Activated CD4-positive, alpha-beta T cell treated with anti-CD3 and anti-CD28 coated beads, Interleukin-2, amount 50 U/mL, for 24 hours (primary cell): ENCODE data around the gene HLCS.

Source experiments
- DNase-seq, 2 donors: peaks; one replicate each; pipeline ENCODE4 v3.0.0-alpha.2; 2020; ENCODE audit warnings: low read depth in 1 of 2, low spot score in 1 of 2

The HLCS gene

DNA sequence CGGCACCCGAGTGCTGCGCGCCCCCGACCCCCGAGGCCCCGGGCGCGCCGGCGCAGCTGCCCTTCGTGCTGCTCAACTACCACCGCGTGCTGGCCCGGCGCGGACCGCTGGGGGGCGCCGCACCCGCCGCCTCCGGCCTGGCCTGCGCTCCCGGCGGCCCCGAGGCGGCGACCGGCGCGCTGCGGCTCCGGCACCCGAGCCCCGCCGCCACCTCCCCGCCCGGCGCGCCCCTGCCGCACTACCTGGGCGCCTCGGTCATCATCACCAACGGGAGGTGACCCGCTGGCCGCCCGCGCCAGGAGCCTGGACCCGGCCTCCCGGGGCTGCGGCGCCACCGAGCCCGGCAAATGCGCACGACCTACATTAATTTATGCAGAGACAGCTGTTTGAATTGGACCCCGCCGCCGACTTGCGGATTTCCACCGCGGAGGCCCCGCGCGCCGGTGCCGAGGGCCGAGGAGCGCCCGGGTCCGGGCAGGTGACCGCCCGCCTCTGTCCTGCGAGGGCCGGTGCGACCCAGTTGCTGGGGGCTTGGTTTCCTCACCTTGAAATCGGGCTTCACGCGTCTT lies 218.6 kb downstream of the HLCS start:
- peak in 1 of 2 donors; percentile 5 for DNase-seq

DNA sequence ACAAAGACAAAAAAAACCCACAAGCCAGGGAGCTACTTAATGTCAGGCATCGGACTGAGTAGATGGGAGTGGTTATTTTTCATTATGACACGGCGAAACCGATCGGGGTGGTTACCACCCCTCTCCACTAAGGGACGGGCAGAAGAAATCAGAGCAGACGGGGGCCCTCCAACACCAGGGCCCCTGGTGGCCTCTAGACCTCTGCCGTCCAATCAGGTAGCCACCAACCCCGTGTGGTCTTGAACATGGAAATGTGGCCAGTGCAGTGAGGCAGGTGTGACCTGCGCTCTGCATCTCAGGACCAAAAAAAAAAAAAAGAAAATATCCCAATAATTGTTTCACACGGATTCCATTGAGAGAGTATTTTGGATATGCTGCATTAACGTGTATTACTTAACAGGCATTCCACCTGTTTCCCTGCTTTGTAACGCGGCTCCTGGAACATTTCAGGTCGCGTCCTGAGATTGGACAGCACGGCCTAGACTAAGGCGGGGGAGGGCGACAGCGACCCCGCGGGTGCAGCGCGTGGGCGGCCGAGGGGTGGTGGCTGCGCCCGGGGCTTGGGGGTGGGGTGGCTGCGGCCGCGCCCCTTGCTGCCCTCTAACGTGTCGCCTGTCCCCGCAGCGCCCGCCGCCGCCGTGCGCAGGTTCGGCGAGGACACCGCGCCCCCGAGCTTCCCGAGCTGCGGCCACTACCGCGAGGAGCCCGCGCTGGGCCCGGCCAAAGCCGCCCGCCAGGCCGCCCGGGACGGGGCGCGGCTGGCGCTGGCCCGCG lies 219.2 kb downstream of the HLCS start:
- DNase-seq: no peak

DNA sequence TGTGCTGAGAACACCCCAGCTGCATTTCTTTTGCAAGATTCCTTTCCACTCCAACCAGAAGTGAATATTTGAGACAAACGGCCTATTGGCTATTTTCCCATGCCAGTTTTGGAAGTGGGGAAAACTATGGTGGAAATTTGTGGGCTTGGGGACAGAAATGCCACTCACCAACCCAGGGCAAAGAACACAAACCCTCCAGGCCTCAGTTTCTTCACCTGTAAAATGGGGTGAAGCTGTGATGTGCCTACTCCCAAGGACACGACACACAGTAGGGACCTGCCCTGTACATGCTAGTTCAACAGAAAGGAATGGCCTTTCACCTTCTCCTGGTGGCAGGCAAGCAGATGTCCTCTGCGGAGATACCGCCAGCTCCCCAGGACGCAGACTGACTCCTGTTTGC lies 221.0 kb downstream of the HLCS start:
- DNase-seq: no peak

DNA sequence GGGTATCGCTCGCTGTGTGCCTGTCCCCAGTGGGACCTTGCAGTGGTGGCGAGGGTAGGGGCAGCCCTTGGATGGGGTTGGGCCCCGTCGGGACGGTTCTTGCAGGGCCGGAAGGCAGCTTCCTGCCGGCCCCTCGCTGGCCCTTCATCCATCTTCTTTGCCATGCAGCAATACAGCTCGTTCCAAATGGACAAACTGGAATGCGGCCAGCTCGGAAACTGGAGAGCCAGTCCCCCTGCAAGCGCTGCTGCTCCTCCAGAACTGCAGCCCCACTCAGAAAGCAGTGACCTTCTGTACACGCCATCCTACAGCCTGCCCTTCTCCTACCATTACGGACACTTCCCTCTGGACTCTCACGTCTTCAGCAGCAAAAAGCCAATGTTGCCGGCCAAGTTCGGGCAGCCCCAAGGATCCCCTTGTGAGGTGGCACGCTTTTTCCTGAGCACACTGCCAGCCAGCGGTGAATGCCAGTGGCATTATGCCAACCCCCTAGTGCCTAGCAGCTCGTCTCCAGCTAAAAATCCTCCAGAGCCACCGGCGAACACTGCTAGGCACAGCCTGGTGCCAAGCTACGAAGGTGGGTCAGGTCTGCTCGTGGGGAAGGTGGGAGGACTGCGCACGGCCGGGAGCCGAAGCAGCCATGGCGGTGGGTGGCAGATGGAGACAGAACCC lies 221.8 kb downstream of the HLCS start:
- DNase-seq: no peak

DNA sequence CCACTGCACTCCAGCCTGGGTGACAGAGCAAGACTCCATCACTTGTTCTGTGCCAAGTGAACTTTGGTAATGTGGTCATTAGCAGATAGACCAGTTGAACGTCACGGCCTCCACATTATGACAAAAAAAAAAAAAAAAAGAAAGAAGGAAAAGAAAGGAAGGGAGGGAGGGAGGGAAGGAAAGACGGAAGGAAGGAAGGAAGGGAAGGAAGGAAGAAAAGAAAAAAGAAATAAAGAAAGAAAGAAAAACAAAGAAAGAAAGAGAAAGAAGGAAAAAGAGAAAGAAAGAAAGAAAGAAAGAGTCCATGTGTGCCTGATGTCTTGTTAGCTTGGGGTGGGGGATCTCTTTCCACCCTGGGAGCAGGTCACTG lies 222.3 kb downstream of the HLCS start:
- DNase-seq: no peak

DNA sequence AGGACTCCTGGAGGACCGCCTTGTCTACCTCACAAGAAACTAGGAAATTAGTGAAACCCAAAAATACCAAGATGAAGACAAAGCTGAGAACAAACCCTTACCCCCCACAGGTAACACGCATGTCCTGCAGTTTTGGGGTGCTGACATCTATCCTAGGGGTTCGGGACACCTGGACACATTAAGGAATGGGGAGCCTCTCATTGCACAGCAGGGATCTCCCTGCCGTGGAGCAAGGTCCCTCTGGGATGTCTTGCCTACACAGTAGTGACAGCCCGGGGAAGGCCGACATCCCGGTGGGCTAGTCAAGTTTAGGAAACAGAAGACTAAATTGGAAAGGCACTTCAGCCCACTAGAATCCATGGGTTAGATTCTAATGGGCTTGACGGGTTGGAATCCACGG lies 223.0 kb downstream of the HLCS start:
- no peak for DNase-seq

DNA sequence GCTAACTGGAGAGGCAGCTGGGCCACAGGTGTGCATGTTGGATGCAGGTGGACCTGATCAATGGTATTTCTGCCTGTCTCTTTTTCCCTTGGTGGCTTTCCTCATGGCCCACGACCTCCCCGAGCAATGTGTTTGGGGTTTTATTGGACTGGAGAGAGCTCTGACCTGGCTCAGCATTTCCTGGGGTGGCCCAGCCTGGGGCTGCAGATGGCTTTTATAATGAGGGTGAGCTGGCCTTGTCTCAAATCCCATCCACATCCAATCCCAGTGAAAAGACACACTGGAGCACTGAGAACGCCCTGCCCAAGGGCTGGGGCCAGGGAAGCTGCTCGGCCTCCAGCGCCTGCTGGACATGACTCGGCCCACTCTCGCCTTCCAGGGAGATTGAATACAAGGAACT lies 223.5 kb downstream of the HLCS start:
- DNase-seq: no peak

DNA sequence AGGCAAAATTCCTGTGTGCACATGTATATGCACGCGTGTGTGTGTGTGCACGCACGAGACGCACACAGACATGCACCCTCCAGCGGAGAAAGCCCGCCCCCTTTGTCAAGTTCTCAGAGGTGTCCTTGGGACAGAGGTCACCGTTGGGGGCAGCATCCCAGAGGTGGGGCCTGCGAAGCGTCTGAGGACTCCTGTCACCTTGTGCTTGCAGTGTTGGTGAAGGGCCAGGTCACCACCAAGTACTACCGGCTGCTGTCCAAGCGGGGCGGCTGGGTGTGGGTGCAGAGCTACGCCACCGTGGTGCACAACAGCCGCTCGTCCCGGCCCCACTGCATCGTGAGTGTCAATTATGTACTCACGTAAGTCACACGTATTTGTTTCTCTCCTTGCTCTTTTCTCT lies 225.0 kb downstream of the HLCS start:
- DNase-seq: no peak

DNA sequence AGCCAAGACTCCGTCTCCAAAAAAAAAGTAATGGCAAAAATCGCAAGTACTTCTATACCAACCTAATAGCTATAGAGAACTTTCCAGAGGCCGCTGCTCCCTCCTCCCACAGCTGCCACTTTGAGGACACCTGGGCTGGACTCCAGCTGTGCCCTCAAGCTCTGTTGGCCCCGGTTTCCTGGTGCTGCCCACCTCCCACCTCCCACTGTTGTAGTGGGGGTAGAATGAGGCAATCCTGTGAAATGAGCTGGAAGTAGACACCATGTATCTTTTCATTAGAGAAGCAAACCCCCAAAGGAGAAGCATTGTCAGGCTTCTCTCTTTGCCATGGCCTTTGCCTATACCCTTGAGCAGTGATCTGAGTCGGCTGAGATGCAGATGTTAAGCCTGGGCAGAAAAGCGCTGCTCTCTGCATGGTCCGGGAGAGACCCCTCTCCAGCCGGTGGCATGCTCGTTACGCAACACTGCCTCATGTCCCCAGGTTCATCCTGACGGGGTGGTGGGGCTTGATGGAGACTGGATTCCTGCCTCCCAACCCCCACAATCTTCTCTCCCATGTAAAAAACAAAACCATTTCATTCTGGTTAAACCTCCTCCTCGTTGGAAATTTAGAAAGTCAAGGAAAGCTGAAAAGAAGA lies 227.9 kb downstream of the HLCS start:
- DNase-seq: no peak

DNA sequence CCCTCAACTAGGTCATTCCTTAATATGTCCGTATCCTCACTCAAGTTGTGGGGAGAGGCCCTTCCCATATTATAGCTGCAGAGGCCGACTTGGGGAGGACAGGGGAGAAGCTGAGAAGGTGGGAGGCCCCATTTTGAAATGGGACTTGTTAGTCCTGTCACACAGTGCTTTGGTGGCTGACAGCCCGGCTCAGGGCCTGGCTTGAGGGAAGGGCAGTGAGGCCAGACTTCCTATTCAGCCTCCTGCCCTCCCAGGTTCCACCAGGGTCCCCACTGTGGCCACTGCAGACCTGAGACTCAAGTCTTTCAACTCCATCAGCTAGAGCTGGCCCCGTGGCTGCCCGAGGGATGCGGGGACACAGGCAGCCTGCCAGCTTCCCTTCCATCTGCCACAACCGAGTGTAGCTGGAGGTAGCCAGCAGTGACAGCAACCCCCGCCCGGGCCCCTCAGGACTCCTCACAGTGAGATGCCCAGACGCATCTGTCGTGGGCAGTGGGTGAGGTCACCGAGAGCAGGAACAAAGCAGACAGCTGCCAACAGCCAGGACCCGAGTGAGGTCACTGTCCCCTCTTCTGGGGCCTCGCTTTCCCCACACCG lies 230.6 kb downstream of the HLCS start:
- DNase-seq: no peak

DNA sequence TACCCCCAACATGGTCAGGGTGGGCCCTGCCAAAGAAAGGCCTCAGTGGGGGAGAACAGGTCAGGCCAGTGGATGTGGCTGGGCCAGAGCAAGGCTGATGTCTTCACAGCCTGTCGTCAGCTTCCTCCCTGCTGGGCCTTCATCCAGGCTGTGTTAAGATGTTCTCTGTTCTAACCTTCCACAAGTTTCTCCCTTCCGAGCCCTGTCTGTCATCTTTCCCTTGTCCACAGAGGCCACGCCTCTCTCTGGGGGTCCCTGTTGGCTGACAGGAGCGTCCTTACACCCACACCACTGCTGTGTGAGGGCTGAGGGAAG lies 231.3 kb downstream of the HLCS start:
- DNase-seq: no peak

DNA sequence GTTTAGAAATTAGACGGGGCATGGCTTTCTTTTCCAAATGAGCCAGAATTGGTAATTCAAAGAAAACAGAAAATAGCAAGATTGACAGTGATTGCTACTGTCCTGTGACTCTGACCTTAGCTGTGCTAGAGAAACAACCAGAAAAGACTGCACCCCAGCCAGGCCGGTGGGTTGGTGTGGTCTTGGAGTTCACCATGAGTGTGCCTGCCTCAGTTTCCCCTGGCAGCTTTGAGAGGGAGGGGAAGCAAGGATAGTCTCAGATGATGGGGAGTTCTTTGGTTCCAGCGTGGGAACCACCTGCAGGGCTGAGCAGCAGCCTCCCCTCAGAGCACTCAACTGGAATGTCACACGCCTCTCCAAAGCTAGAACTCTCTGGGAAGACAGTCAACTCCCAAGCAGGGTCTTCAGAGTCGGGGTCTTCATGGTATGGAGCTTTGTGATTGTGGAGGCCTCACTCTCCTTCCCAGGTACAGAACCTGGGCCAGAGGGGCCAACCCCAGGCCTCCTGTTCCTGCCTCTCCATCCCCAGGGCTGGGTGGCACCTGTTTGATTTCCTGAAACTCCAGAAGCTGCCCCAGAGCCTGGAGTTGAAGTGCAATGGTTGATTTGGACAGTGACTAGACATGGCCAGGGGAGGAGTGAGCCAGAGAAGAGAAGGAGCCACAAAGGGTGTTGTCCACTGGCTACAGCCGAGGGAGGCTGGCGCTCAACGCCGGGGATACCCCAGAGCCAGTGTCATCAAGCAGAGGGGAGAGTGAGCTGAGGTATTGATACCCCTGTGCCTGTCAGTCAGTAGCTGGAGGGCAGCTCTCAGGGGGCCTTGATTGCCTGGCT lies 231.9 kb downstream of the HLCS start:
- no peak for DNase-seq

DNA sequence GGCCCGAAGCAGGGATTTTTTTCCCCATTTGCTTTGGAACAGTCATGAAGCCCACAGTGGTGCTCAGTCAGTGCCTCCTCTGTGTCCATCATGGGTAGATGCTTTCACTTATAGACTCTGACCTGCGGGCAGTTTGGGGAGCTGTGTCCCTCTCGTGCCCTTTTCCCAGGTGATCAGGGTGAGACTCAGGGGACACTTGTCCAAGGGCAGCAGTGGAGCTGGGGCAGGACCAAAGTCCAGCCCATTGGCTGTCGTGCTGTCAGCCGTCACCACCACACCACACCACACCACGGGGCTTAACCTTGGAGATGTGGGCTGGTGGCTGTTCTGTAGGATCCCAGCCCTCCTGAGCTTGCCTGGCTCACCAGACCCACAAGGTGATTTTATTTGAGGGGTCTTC lies 232.6 kb downstream of the HLCS start:
- DNase-seq: no peak

DNA sequence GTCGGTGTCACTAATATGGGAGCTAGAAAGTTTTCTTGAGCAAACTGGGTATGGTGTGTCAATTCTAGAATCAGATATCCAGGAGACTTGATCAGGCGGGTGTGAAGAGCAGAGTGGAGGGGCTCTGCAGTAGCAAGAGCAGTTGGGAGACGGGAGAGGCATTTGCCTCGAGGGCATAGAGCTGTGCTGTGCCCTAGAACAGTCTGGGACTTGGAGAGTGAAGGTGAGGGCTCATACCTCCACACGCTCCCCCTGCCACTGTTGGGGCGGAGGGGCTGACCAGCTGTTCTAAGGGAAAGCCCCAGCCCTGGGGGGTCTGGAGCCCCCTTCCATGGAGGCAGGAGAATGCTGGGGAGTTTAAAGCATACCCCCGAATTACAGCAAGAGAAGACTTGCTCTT lies 233.7 kb downstream of the HLCS start:
- no peak for DNase-seq

DNA sequence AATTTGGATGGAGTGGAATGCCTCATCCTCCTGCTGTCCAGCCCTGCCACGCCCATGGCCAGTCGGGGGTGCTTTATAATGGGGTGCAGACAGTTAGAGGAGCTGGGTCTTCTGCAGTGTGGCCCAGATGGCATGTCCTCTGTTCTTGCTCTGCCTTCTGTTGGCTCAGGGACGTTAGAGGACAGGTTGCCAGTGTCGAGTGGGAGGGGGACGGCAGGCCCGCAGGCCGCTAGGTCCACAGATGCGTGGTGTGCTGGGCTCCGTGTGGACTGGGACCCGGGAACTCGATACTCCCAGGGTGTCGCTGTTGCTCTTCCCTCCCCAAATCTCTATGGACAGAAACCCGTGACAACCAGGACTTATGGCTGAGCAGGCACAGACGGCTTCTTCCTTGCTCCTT lies 234.3 kb downstream of the HLCS start:
- DNase-seq: no peak

DNA sequence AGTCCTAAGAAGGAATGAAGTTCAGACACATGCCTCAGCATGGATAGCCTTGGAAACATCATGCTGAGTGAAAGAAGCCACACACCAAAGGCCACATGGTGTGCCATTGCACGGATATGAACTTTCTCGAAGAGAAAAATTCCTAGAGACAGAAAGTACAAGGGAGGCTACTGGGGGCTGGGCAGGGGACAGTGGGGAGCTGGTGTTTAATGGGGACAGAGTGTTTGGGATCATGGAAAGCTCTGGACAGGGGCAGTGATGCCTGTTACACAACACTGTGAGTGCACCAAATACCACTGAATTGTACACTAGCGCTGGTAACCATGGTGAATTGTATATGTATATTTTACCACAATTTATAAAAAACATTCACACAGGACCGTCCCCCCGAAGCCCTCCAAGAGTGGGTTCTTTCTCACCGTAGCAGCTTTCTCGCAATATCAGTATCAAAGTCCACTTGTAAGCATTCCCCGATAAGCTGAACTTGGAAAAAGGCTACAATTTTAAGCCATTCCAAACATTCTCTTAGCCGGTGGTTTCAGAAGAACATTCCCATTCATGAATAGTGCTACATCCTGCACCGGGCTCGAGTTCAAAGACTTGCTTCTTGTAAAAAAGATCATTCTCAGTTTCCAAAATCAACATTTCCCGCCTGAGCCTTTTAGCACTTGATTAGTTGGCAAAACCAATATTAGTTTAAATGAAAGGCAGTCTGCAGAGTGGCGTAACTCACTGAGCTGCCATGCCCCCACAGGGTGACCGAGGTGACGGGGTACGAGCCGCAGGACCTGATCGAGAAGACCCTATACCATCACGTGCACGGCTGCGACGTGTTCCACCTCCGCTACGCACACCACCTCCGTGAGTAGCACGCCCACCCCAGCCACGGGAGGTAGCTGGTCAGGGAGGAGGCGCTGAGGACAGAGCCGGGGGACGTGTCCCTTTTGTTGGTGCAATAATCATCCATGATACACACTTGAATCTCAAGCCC lies 235.9 kb downstream of the HLCS start:
- no peak for DNase-seq

DNA sequence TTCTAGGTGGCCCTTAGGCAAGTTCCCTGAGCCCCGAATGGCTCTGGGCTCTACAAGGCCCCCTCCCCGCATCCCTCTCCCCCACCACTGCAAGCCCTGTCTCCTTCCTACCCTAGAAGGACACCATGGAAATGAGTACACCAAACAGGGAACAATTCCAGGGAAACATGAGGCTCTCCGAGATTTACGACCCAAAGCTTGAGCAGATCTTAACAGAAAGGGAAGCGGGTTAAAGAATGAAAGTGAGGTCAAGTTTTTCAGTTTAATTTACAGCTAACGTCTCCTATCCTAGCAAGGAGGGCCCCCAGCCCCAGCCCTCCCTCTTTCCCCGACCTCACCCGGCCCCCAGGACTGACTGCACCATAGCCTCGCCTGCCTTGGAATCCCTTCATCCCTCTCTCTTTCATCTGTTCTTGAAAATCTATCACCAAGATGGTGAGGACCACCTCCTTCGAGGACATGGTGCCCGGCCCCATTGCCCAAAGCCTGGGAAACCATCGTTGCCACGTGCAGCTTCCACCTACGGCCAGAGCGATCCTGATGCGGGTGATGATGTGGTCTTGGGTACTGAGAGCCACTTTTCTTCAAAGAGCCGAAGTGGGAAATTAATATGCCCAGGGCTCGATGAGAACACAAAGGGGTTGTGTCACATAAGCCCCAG lies 237.0 kb downstream of the HLCS start:
- DNase-seq: no peak

DNA sequence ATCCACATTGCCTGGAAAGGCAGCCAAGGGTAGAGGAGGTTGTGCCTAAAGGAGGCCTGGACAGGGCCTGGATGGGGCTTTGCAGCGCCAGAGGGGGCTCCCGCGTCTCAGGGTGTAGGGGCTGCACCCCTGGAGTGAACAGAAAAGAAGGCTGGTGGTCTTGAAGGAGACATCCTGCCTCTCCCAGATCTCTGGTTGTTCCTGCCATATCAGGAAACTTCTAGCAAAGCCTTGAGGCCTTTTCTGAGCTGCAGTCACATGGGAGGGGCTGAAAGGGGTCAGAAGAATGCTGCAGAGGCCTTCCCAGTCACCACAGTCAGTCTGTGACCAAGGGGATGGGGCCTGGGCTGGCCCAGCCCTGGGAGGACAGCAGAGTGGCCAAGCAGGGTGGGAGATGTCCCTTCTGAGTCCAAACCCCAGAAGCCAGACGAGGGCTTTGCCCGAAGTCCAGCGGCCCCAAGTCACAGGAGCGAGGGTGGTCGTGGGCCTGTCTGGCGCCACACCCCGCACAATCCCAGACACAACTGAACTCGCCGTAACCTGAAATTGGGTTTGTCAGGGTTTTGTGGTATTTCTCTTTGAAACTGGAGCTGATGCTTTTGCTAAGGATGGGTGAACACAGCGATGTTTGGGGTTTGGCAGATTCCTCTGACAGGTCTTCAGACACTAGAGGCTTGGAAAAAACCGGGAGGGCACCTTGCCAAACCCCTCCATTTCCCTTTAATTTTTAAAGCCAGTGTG lies 237.9 kb downstream of the HLCS start:
- DNase-seq: no peak

DNA sequence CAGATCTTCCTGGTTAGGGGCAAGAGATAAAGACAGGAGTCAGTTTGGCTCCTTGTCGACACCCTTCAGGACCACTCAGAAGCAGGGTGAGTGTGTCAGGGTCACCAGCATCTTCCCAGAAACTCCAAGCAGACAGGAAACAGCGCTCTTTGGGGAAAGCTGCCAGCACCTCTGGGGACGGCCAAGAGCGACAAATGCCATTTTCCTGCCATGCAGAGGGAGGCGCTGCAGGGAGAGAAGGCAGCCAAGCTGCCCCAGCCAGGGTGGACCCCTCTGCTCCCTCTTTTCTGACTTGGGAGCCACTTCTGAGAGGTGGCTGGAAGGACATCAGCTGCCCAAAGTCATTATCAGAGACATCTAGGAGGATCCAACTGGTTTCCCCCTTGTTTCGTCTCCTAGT lies 238.6 kb downstream of the HLCS start:
- DNase-seq: no peak
